ENCODE measurements around the gene YAF2. TPM values are rescaled to one million over a fixed set of nuclear protein-coding genes. Genes with fewer than 3 reads are reported as not detected.

The YAF2 gene
- total RNA-seq, 2 experiments from 2014 or later: 31.1 to 32.9 TPM

GRCh38 chr12:42187799-42188198 is 50.2 kb downstream of the YAF2 start:
- Mint-ChIP-seq H3K36me3 (ENCODE audit: low read depth) (peaks cover 11% of the 10 kb centered on the region), H3K4me3 (no peak overlapping the region), H3K27me3 (ENCODE audit: low read depth) (no peaks in the 10 kb centered on the region), H3K27ac (no peak overlapping the region), H3K4me1 (ENCODE audit: low read depth) (no peaks in the 10 kb centered on the region), H3K9me3 (ENCODE audit: insufficient read depth) (no peaks in the 10 kb centered on the region)
- CTCF ChIA-PET: no interaction called here
- POLR2A ChIA-PET: no interaction called here
- DNase-seq (no peak), ATAC-seq (no peak)

- DNase-seq (no peak), ATAC-seq (no peak)
- Mint-ChIP-seq H3K4me3 (no peak overlapping the region), H3K4me1 (ENCODE audit: low read depth) (no peaks in the 10 kb centered on the region), H3K27me3 (ENCODE audit: low read depth) (no peaks in the 10 kb centered on the region), H3K36me3 (ENCODE audit: low read depth) (peaks cover 8% of the 10 kb centered on the region), H3K9me3 (ENCODE audit: insufficient read depth) (no peaks in the 10 kb centered on the region), H3K27ac (no peak overlapping the region)
- POLR2A ChIA-PET: no interaction called here
- CTCF ChIA-PET: interaction anchor here (0.7 kb wide), 1 partner anchor 185 kb away, joined by 3 read pairs; no protein-coding TSS in a partner anchor
Observed at GRCh38 chr12:42186793-42187192, 51.3 kb downstream of the YAF2 start.

- H3K27ac Mint-ChIP-seq: no peak overlapping the region
- no peaks in the 10 kb centered on the region for H3K27me3 Mint-ChIP-seq (ENCODE audit: low read depth)
- ATAC-seq (no peak), DNase-seq (no peak)
- ChIA-PET CTCF (no interaction called here), POLR2A (no interaction called here)
- no peaks in the 10 kb centered on the region for H3K9me3 Mint-ChIP-seq (ENCODE audit: insufficient read depth)
- no peaks in the 10 kb centered on the region for H3K4me1 Mint-ChIP-seq (ENCODE audit: low read depth)
- H3K4me3 Mint-ChIP-seq: no peak overlapping the region
- H3K36me3 Mint-ChIP-seq (ENCODE audit: low read depth): peaks cover 11% of the 10 kb centered on the region
Observed at GRCh38 chr12:42182394-42182793, 55.7 kb downstream of the YAF2 start.

GRCh38 chr12:42180990-42181596 is 57.0 kb downstream of the YAF2 start:
- Mint-ChIP-seq H3K4me3 (no peak overlapping the region), H3K9me3 (ENCODE audit: insufficient read depth) (peaks cover 5% of the 10 kb centered on the region), H3K36me3 (ENCODE audit: low read depth) (peaks cover 20% of the 10 kb centered on the region), H3K27ac (no peak overlapping the region), H3K27me3 (ENCODE audit: low read depth) (no peaks in the 10 kb centered on the region), H3K4me1 (ENCODE audit: low read depth) (no peaks in the 10 kb centered on the region)
- ATAC-seq: no peak
- ChIA-PET CTCF (no interaction called here), POLR2A (no interaction called here)
- no peak for DNase-seq

GRCh38 chr12:42178101-42178500 is 59.9 kb downstream of the YAF2 start:
- no peak for ATAC-seq
- H3K4me3 Mint-ChIP-seq: no peak overlapping the region
- peaks cover 22% of the 10 kb centered on the region for H3K36me3 Mint-ChIP-seq (ENCODE audit: low read depth)
- H3K27me3 Mint-ChIP-seq (ENCODE audit: low read depth): no peaks in the 10 kb centered on the region
- ChIA-PET CTCF (no interaction called here), POLR2A (no interaction called here)
- peaks cover 5% of the 10 kb centered on the region for H3K9me3 Mint-ChIP-seq (ENCODE audit: insufficient read depth)
- DNase-seq: no peak
- no peak overlapping the region for H3K27ac Mint-ChIP-seq
- peaks cover under 1% of the 10 kb centered on the region for H3K4me1 Mint-ChIP-seq (ENCODE audit: low read depth)

GRCh38 chr12:42174978-42175377 is 63.1 kb downstream of the YAF2 start:
- H3K4me3 Mint-ChIP-seq: no peak overlapping the region

GRCh38 chr12:42173961-42174521 is 64.0 kb downstream of the YAF2 start:
- Mint-ChIP-seq H3K36me3 (ENCODE audit: low read depth) (peaks cover 20% of the 10 kb centered on the region), H3K9me3 (ENCODE audit: insufficient read depth) (peaks cover 5% of the 10 kb centered on the region), H3K27me3 (ENCODE audit: low read depth) (no peaks in the 10 kb centered on the region), H3K4me3 (no peak overlapping the region), H3K4me1 (ENCODE audit: low read depth) (peaks cover 4% of the 10 kb centered on the region), H3K27ac (no peak overlapping the region)
- CTCF ChIA-PET: no interaction called here
- no peak for DNase-seq
- ATAC-seq: no peak
- POLR2A ChIA-PET: no interaction called here

More at GRCh38 chr12:42174978-42175377, 63.1 kb downstream of the YAF2 start:
- ChIA-PET CTCF (no interaction called here), POLR2A (no interaction called here)
- ATAC-seq: no peak
- Mint-ChIP-seq H3K36me3 (ENCODE audit: low read depth) (peaks cover 20% of the 10 kb centered on the region), H3K4me1 (ENCODE audit: low read depth) (peaks cover 4% of the 10 kb centered on the region), H3K27me3 (ENCODE audit: low read depth) (no peaks in the 10 kb centered on the region), H3K9me3 (ENCODE audit: insufficient read depth) (peaks cover 5% of the 10 kb centered on the region), H3K27ac (no peak overlapping the region)
- DNase-seq: no peak

GRCh38 chr12:42172441-42173210 is 65.4 kb downstream of the YAF2 start:
- no peak for ATAC-seq
- no peak for DNase-seq
- Mint-ChIP-seq H3K36me3 (ENCODE audit: low read depth) (peaks cover 19% of the 10 kb centered on the region), H3K4me1 (ENCODE audit: low read depth) (peaks cover 4% of the 10 kb centered on the region), H3K27ac (peak overlapping the region; percentile 9), H3K27me3 (ENCODE audit: low read depth) (no peaks in the 10 kb centered on the region), H3K9me3 (ENCODE audit: insufficient read depth) (peaks cover 5% of the 10 kb centered on the region), H3K4me3 (no peak overlapping the region)
- POLR2A ChIA-PET: no interaction called here
- CTCF ChIA-PET: no interaction called here

- H3K27ac Mint-ChIP-seq: no peak overlapping the region
- ATAC-seq: no peak
- CTCF ChIA-PET: interaction anchor here (0.6 kb wide), 1 partner anchor 23 kb away, joined by 3 read pairs; the partner anchor contains the start of gene GXYLT1
- POLR2A ChIA-PET: no interaction called here
- H3K9me3 Mint-ChIP-seq (ENCODE audit: insufficient read depth): no peaks in the 10 kb centered on the region
- H3K4me1 Mint-ChIP-seq (ENCODE audit: low read depth): peaks cover 5% of the 10 kb centered on the region
- no peak for DNase-seq
- H3K36me3 Mint-ChIP-seq (ENCODE audit: low read depth): peaks cover 3% of the 10 kb centered on the region
- no peak overlapping the region for H3K4me3 Mint-ChIP-seq
- H3K27me3 Mint-ChIP-seq (ENCODE audit: low read depth): no peaks in the 10 kb centered on the region
Observed at GRCh38 chr12:42167711-42168110, 70.3 kb downstream of the YAF2 start.

GRCh38 chr12:42166501-42166900 is 71.5 kb downstream of the YAF2 start:
- H3K36me3 Mint-ChIP-seq (ENCODE audit: low read depth): peaks cover 4% of the 10 kb centered on the region
- DNase-seq (no peak), ATAC-seq (no peak)
- no peaks in the 10 kb centered on the region for H3K9me3 Mint-ChIP-seq (ENCODE audit: insufficient read depth)
- H3K4me3 Mint-ChIP-seq: no peak overlapping the region
- H3K27me3 Mint-ChIP-seq (ENCODE audit: low read depth): no peaks in the 10 kb centered on the region
- ChIA-PET CTCF (no interaction called here), POLR2A (no interaction called here)
- H3K27ac Mint-ChIP-seq: no peak overlapping the region
- peaks cover 9% of the 10 kb centered on the region for H3K4me1 Mint-ChIP-seq (ENCODE audit: low read depth)

- Mint-ChIP-seq H3K4me3 (no peak overlapping the region), H3K36me3 (ENCODE audit: low read depth) (peaks cover 13% of the 10 kb centered on the region), H3K27me3 (ENCODE audit: low read depth) (no peaks in the 10 kb centered on the region), H3K9me3 (ENCODE audit: insufficient read depth) (no peaks in the 10 kb centered on the region), H3K4me1 (ENCODE audit: low read depth) (peaks cover 13% of the 10 kb centered on the region), H3K27ac (no peak overlapping the region)
- ChIA-PET POLR2A (no interaction called here), CTCF (no interaction called here)
- ATAC-seq: no peak
- no peak for DNase-seq
Observed at GRCh38 chr12:42163913-42164312, 74.1 kb downstream of the YAF2 start.

GRCh38 chr12:42162965-42163364 is 75.1 kb downstream of the YAF2 start:
- Mint-ChIP-seq H3K36me3 (ENCODE audit: low read depth) (peaks cover 13% of the 10 kb centered on the region), H3K27ac (no peak overlapping the region), H3K27me3 (ENCODE audit: low read depth) (no peaks in the 10 kb centered on the region), H3K9me3 (ENCODE audit: insufficient read depth) (no peaks in the 10 kb centered on the region), H3K4me3 (no peak overlapping the region), H3K4me1 (ENCODE audit: low read depth) (peaks cover 13% of the 10 kb centered on the region)
- ChIA-PET CTCF (interaction anchor here (0.7 kb wide), 1 partner anchor 8 kb away, joined by 3 read pairs; no protein-coding TSS in a partner anchor), POLR2A (no interaction called here)
- ATAC-seq (no peak), DNase-seq (no peak)

All from activated CD8-positive, alpha-beta T cell treated with anti-CD3 and anti-CD28 coated beads, Interleukin-2, amount 10 ng/mL, durations not matched to agents 7 days and 5 days (primary cell).